ENCODE data around the gene ZNF57. TPM values are rescaled to one million over a fixed set of nuclear protein-coding genes. Genes with fewer than 3 reads are reported as not detected.

The ZNF57 gene
- total RNA-seq, 1 donor from 2014 or later = 3.0 TPM

GRCh38 chr19:2906631-2907195 lies 6.0 kb downstream of the ZNF57 start:
- Histone ChIP-seq H3K4me3 (ENCODE audit: low read depth, low read length) (no peak overlapping the region), H3K36me3 (ENCODE audit: control insufficient read depth, insufficient read depth, low read length) (no peaks in the 10 kb centered on the region), H3K27me3 (ENCODE audit: control insufficient read depth, insufficient read depth, low read length) (no peaks in the 10 kb centered on the region)
- no peak for DNase-seq (ENCODE audit: low read depth)
- no peak for TF ChIP-seq CTCF (IDR thresholded peaks at IDR 0.05; ENCODE audit: insufficient read depth, low read length, poor library complexity, severe bottlenecking)

GRCh38 chr19:2912306-2912705 lies 11.6 kb downstream of the ZNF57 start:
- DNase-seq (ENCODE audit: low read depth) = no peak
- Histone ChIP-seq H3K36me3 (ENCODE audit: control insufficient read depth, insufficient read depth, low read length) (peaks cover 1% of the 10 kb centered on the region), H3K27me3 (ENCODE audit: control insufficient read depth, insufficient read depth, low read length) (no peaks in the 10 kb centered on the region), H3K4me3 (ENCODE audit: low read depth, low read length) (no peak overlapping the region)
- TF ChIP-seq CTCF (IDR thresholded peaks at IDR 0.05; ENCODE audit: insufficient read depth, low read length, poor library complexity, severe bottlenecking) = no peak

- Histone ChIP-seq H3K27me3 (ENCODE audit: control insufficient read depth, insufficient read depth, low read length) (no peaks in the 10 kb centered on the region), H3K4me3 (ENCODE audit: low read depth, low read length) (no peak overlapping the region), H3K36me3 (ENCODE audit: control insufficient read depth, insufficient read depth, low read length) (peaks cover 1% of the 10 kb centered on the region)
- no peak for DNase-seq (ENCODE audit: low read depth)
- TF ChIP-seq CTCF (IDR thresholded peaks at IDR 0.05; ENCODE audit: insufficient read depth, low read length, poor library complexity, severe bottlenecking) = no peak
These were observed 16.8 kb downstream of the ZNF57 start for GRCh38 chr19:2917275-2918184.

- no peak for TF ChIP-seq CTCF (IDR thresholded peaks at IDR 0.05; ENCODE audit: insufficient read depth, low read length, poor library complexity, severe bottlenecking)
- H3K36me3 ChIP-seq (ENCODE audit: control insufficient read depth, insufficient read depth, low read length) = no peaks in the 10 kb centered on the region
- H3K4me3 ChIP-seq (ENCODE audit: low read depth, low read length) = no peak overlapping the region
- H3K27me3 ChIP-seq (ENCODE audit: control insufficient read depth, insufficient read depth, low read length) = no peaks in the 10 kb centered on the region
- DNase-seq (ENCODE audit: low read depth) = no peak
These were observed 22.3 kb downstream of the ZNF57 start for GRCh38 chr19:2922987-2923386.

GRCh38 chr19:2923510-2923909 lies 22.8 kb downstream of the ZNF57 start:
- Histone ChIP-seq H3K36me3 (ENCODE audit: control insufficient read depth, insufficient read depth, low read length) (no peaks in the 10 kb centered on the region), H3K4me3 (ENCODE audit: low read depth, low read length) (no peak overlapping the region), H3K27me3 (ENCODE audit: control insufficient read depth, insufficient read depth, low read length) (no peaks in the 10 kb centered on the region)
- no peak for TF ChIP-seq CTCF (IDR thresholded peaks at IDR 0.05; ENCODE audit: insufficient read depth, low read length, poor library complexity, severe bottlenecking)
- no peak for DNase-seq (ENCODE audit: low read depth)

Measured in kidney epithelial cell (primary cell).